ENCODE measurements around the gene RBM10.

RBM10 gene

GRCh38 chrX:47209508-47210238, 64.7 kb downstream of the RBM10 start:
- TF ChIP-seq, protein P1, sequence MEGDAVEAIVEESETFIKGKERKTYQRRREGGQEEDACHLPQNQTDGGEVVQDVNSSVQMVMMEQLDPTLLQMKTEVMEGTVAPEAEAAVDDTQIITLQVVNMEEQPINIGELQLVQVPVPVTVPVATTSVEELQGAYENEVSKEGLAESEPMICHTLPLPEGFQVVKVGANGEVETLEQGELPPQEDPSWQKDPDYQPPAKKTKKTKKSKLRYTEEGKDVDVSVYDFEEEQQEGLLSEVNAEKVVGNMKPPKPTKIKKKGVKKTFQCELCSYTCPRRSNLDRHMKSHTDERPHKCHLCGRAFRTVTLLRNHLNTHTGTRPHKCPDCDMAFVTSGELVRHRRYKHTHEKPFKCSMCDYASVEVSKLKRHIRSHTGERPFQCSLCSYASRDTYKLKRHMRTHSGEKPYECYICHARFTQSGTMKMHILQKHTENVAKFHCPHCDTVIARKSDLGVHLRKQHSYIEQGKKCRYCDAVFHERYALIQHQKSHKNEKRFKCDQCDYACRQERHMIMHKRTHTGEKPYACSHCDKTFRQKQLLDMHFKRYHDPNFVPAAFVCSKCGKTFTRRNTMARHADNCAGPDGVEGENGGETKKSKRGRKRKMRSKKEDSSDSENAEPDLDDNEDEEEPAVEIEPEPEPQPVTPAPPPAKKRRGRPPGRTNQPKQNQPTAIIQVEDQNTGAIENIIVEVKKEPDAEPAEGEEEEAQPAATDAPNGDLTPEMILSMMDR (conservative IDR thresholded peaks at IDR 0.05; ENCODE audit: low read depth, low read length), result no peak
- no peak for DNase-seq (ENCODE audit: low read depth)
- H3K4me3 ChIP-seq (ENCODE audit: low read length), result no peak overlapping the region

GRCh38 chrX:47210661-47211425, 65.8 kb downstream of the RBM10 start:
- TF ChIP-seq, protein P1 (conservative IDR thresholded peaks at IDR 0.05; ENCODE audit: low read depth, low read length), result no peak
- H3K4me3 ChIP-seq (ENCODE audit: low read length), result no peak overlapping the region
- DNase-seq (ENCODE audit: low read depth), result no peak

DNA sequence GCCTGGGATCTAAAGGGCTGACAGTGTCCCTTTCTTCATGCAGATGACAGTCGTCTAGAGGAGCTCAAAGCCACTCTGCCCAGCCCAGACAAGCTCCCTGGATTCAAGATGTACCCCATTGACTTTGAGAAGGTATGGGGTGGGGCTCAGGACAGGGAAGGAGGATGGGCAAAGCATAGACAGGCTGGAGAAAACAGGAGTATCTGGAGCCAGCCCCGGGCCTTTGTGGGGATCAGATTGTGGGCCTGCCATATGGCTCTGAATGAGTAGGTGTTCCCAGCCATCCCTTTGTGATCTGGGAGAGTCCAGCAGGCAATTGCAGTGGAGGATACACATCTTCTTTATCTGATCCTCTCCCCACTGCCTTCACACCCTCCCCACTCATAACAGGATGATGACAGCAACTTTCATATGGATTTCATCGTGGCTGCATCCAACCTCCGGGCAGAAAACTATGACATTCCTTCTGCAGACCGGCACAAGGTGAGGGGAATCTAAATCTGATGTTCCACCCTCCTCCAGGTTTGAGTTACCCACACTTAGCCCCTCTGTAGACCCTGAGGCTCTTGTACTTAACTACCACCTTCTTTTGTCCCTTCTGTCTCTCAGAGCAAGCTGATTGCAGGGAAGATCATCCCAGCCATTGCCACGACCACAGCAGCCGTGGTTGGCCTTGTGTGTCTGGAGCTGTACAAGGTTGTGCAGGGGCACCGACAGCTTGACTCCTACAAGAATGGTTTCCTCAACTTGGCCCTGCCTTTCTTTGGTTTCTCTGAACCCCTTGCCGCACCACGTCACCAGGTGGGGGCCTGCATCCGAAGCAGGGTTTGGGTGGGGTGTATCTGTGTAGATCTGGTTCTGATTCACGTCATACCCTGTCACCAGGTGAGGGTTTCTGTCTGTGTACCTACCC, 67.6 kb downstream of the RBM10 start:
- H3K4me3 ChIP-seq (ENCODE audit: low read length), result no peak overlapping the region
- DNase-seq (ENCODE audit: low read depth), result no peak
- TF ChIP-seq, protein P1 (conservative IDR thresholded peaks at IDR 0.05; ENCODE audit: low read depth, low read length), result no peak

GRCh38 chrX:47214435-47215077, 69.5 kb downstream of the RBM10 start:
- TF ChIP-seq, protein P1 (conservative IDR thresholded peaks at IDR 0.05; ENCODE audit: low read depth, low read length), result no peak
- DNase-seq (ENCODE audit: low read depth), result no peak
- H3K4me3 ChIP-seq (ENCODE audit: low read length), result no peak overlapping the region

- no peak for DNase-seq (ENCODE audit: low read depth)
- H3K4me3 ChIP-seq (ENCODE audit: low read length), result no peak overlapping the region
- TF ChIP-seq, protein P1 (conservative IDR thresholded peaks at IDR 0.05; ENCODE audit: low read depth, low read length), result no peak
Measured at GRCh38 chrX:47215291-47215900, 70.4 kb downstream of the RBM10 start.

GRCh38 chrX:47216393-47216925, 71.4 kb downstream of the RBM10 start:
- DNase-seq (ENCODE audit: low read depth), result no peak
- TF ChIP-seq, protein P1 (conservative IDR thresholded peaks at IDR 0.05; ENCODE audit: low read depth, low read length), result no peak

More at GRCh38 chrX:47216393-47216925, 71.4 kb downstream of the RBM10 start:
- H3K4me3 ChIP-seq (ENCODE audit: low read length), result no peak overlapping the region
